ENCODE measurements around the gene ADARB2.

The ADARB2 gene

DNA sequence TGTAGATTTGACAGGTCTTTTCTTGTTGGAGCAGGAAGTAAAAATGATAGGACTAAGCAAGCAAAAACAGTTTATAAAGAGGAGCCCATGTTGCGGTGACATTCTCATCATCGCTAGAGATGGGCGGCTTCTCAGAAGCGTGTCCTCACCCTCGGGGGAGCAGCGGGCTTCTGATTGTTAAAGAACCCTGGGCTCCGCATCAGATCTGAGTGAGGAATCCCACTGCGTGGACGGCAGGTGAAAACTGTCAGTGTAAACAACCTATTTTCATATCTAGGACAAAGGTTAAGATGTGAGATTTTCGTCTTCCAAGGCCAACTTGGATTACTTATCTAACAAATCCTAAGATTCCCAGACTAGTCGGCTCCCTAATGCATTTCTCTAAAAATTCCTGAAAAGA, 177.6 kb downstream of the ADARB2 start:
- Histone ChIP-seq H3K9me3 (ENCODE audit: control insufficient read depth, low read length) (no peaks in the 10 kb centered on the region), H3K4me3 (ENCODE audit: low read length) (no peak overlapping the region), H3K27me3 (replicated peaks; ENCODE audit: control insufficient read depth, insufficient read depth, low read length) (peaks cover 7% of the 10 kb centered on the region), H3K36me3 (ENCODE audit: control insufficient read depth, insufficient read depth, low read length, severe bottlenecking) (no peaks in the 10 kb centered on the region), H3K9ac (ENCODE audit: low read length) (no peak overlapping the region), H3K4me1 (ENCODE audit: control insufficient read depth, insufficient read depth, low read length) (no peaks in the 10 kb centered on the region)
- DNase-seq (ENCODE audit: low read depth): no peak

DNA sequence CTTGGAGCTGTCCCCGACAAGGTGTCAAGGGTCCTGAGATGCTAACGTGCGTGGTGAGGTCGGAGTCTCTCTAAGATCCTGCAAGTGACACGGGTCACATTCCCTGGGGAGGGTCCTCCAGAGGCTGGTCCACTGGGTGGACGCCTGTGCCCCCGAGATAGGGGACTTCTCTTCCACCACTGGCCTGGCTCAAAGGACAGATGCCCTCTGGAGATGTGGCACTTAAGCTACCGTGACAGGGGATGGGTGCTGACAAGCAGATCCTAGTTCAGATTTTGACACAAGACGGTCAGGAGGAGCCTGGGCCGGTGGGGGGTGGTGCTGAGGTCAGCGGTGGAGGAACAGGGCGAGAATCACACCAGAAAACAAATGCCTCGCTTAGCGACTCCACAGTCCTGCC, 178.0 kb downstream of the ADARB2 start:
- no peak overlapping the region for H3K9ac ChIP-seq (ENCODE audit: low read length)
- H3K4me3 ChIP-seq (ENCODE audit: low read length): no peak overlapping the region
- no peaks in the 10 kb centered on the region for H3K4me1 ChIP-seq (ENCODE audit: control insufficient read depth, insufficient read depth, low read length)
- no peak for DNase-seq (ENCODE audit: low read depth)
- H3K36me3 ChIP-seq (ENCODE audit: control insufficient read depth, insufficient read depth, low read length, severe bottlenecking): no peaks in the 10 kb centered on the region
- H3K27me3 ChIP-seq (replicated peaks; ENCODE audit: control insufficient read depth, insufficient read depth, low read length): peaks cover 7% of the 10 kb centered on the region
- H3K9me3 ChIP-seq (ENCODE audit: control insufficient read depth, low read length): no peaks in the 10 kb centered on the region

DNA sequence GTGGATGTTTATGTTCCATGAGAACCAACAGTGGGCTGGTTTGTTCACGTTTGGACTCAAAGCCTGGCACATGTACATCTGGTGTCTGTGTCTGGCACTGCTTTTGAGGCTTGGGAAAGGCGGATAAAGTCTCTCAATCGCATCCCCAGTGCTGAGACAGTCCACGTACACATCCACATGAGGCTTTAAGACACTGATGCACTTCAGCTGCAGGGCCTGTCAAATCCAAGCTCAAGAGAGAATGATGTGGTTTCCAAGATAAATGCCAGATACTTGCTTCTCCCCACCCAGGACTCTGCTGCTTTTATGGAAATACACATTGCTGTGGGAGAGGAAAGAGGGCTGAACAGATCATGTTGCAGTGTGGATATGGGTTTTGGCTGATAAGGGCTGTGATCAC, 178.4 kb downstream of the ADARB2 start:
- H3K9me3 ChIP-seq (ENCODE audit: control insufficient read depth, low read length): no peaks in the 10 kb centered on the region
- DNase-seq (ENCODE audit: low read depth): no peak
- no peak overlapping the region for H3K9ac ChIP-seq (ENCODE audit: low read length)
- H3K27me3 ChIP-seq (replicated peaks; ENCODE audit: control insufficient read depth, insufficient read depth, low read length): peaks cover 7% of the 10 kb centered on the region
- no peaks in the 10 kb centered on the region for H3K36me3 ChIP-seq (ENCODE audit: control insufficient read depth, insufficient read depth, low read length, severe bottlenecking)
- H3K4me1 ChIP-seq (ENCODE audit: control insufficient read depth, insufficient read depth, low read length): no peaks in the 10 kb centered on the region
- H3K4me3 ChIP-seq (ENCODE audit: low read length): no peak overlapping the region

DNA sequence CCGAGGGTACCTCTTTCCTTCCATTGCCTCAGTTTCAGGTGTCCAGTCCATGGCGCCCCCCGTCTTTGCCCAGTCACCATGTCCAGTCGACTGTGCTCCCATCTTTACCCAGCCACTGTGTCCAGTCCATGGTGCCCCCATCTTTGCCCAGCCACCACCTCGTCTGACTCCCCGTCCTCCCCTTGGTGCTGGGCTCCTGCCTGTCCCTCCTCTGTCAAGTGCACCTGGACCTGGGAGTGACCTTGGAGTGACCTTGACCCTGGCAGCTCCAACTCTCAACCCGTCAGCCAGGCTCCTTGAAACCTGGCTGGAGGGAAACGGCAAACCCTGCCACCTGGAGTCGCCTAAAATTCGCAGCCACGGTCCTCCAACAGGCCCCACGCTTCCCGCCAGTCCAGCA, 180.2 kb downstream of the ADARB2 start:
- no peaks in the 10 kb centered on the region for H3K9me3 ChIP-seq (ENCODE audit: control insufficient read depth, low read length)
- H3K4me3 ChIP-seq (ENCODE audit: low read length): no peak overlapping the region
- DNase-seq (ENCODE audit: low read depth): no peak
- peaks cover 7% of the 10 kb centered on the region for H3K27me3 ChIP-seq (replicated peaks; ENCODE audit: control insufficient read depth, insufficient read depth, low read length)
- H3K9ac ChIP-seq (ENCODE audit: low read length): no peak overlapping the region
- no peaks in the 10 kb centered on the region for H3K36me3 ChIP-seq (ENCODE audit: control insufficient read depth, insufficient read depth, low read length, severe bottlenecking)
- H3K4me1 ChIP-seq (ENCODE audit: control insufficient read depth, insufficient read depth, low read length): no peaks in the 10 kb centered on the region

DNA sequence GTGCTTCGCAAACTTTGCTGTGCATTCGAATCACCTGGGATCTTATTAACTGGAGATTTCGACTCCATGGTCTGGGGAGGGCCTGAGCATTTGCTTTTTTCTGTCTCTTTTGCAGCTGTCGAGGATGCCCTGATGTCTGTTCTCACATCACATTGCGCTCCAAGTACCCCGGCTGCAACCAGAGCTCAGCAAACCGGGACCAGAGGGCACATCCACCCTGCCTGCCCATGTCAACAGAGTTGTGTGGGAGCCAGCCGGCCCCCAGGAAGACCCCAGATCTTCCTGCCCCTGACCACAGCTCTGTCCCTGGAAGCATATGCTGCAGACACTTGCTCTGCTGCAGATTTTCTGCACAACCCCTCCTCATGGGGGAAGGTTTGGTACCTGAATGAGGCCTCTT, 180.8 kb downstream of the ADARB2 start:
- H3K36me3 ChIP-seq (ENCODE audit: control insufficient read depth, insufficient read depth, low read length, severe bottlenecking): no peaks in the 10 kb centered on the region
- H3K9ac ChIP-seq (ENCODE audit: low read length): no peak overlapping the region
- peaks cover 7% of the 10 kb centered on the region for H3K27me3 ChIP-seq (replicated peaks; ENCODE audit: control insufficient read depth, insufficient read depth, low read length)
- no peak overlapping the region for H3K4me3 ChIP-seq (ENCODE audit: low read length)
- H3K4me1 ChIP-seq (ENCODE audit: control insufficient read depth, insufficient read depth, low read length): no peaks in the 10 kb centered on the region
- no peaks in the 10 kb centered on the region for H3K9me3 ChIP-seq (ENCODE audit: control insufficient read depth, low read length)
- no peak for DNase-seq (ENCODE audit: low read depth)

DNA sequence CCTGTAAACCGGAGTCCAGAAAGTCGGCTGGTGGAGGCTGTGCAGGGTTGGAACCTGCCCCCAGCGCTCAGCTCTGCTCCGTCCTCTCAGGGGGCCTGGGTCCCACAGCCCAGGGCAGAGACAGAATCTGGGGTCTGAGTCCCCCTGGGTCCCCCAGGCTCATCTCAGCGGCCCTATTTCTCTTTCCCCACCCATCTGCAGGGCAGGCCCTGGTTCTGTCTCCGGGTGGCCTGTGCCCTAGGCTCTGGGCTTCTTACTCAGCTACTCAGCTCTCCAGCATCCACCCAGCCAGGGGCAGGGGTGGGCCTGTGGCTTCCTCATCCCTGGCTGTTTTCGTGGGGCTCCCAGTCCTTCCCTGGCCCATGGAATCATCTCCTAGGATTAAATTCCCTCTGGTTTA, 183.4 kb downstream of the ADARB2 start:
- H3K27me3 ChIP-seq (replicated peaks; ENCODE audit: control insufficient read depth, insufficient read depth, low read length): peaks cover 4% of the 10 kb centered on the region
- no peaks in the 10 kb centered on the region for H3K4me1 ChIP-seq (ENCODE audit: control insufficient read depth, insufficient read depth, low read length)
- H3K4me3 ChIP-seq (ENCODE audit: low read length): no peak overlapping the region
- DNase-seq (ENCODE audit: low read depth): no peak
- no peaks in the 10 kb centered on the region for H3K36me3 ChIP-seq (ENCODE audit: control insufficient read depth, insufficient read depth, low read length, severe bottlenecking)
- no peak overlapping the region for H3K9ac ChIP-seq (ENCODE audit: low read length)
- no peaks in the 10 kb centered on the region for H3K9me3 ChIP-seq (ENCODE audit: control insufficient read depth, low read length)

DNA sequence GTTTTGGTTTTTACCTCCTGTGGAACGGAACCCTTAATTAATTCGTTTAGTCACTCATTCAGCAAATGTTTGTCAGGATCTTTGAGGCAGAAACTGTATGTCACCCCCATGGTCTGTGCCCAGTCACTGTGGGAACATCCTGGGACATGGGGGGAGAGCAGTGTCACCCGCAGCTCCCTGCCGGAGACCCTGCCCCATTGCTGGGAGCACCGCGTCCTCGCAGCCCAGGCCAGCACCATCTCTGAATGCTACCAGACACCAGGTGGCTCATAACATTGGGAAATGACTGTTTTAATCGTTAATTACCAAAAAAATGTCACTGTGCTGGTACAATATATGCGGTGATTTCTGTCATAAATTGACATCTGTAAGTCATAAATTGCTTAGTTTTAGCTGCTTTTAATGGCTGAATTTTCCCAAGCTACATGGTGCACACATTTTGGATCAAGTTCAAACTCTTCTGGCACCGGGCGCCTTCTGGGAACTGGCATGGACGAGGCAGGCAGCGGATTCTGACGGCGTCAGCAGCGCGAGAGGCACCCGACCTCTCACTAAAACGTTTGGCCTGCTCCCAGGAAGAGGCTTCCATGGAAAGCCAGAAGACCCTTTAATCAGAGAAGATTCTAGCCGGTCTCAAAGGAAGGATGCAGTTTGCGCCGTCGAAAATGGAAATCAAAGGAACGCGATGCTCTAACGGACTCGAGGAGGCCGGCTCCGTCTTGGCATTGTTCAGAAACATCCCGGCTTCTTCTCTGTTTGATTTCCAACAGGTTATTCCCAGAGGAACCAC, 184.2 kb downstream of the ADARB2 start:
- no peak for DNase-seq (ENCODE audit: low read depth)
- H3K27me3 ChIP-seq (replicated peaks; ENCODE audit: control insufficient read depth, insufficient read depth, low read length): no peaks in the 10 kb centered on the region
- H3K4me1 ChIP-seq (ENCODE audit: control insufficient read depth, insufficient read depth, low read length): no peaks in the 10 kb centered on the region
- no peaks in the 10 kb centered on the region for H3K9me3 ChIP-seq (ENCODE audit: control insufficient read depth, low read length)
- no peak overlapping the region for H3K4me3 ChIP-seq (ENCODE audit: low read length)
- H3K9ac ChIP-seq (ENCODE audit: low read length): no peak overlapping the region
- H3K36me3 ChIP-seq (ENCODE audit: control insufficient read depth, insufficient read depth, low read length, severe bottlenecking): no peaks in the 10 kb centered on the region

DNA sequence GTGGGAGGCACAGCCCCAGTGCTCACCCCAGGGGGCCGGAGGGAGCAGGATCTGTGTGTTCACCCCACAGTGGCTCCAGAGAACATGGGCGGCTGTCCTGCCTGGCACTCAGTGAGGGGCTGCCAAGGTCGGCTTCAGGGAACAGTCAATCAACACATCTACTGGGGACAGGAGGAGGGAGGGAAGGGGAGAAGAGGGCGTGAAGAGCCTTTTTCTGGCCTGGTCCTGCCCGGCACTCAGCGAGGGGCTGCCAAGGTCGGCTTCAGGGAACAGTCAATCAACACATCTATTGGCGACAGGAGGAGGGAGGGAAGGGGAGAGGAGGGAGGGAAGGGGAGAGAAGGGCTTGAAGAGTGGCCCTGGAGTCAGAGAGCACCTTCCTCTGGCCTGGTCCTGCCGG, 184.9 kb downstream of the ADARB2 start:
- H3K4me3 ChIP-seq (ENCODE audit: low read length): no peak overlapping the region
- DNase-seq (ENCODE audit: low read depth): no peak
- no peaks in the 10 kb centered on the region for H3K4me1 ChIP-seq (ENCODE audit: control insufficient read depth, insufficient read depth, low read length)
- H3K9me3 ChIP-seq (ENCODE audit: control insufficient read depth, low read length): no peaks in the 10 kb centered on the region
- no peaks in the 10 kb centered on the region for H3K36me3 ChIP-seq (ENCODE audit: control insufficient read depth, insufficient read depth, low read length, severe bottlenecking)
- H3K9ac ChIP-seq (ENCODE audit: low read length): no peak overlapping the region
- no peaks in the 10 kb centered on the region for H3K27me3 ChIP-seq (replicated peaks; ENCODE audit: control insufficient read depth, insufficient read depth, low read length)

DNA sequence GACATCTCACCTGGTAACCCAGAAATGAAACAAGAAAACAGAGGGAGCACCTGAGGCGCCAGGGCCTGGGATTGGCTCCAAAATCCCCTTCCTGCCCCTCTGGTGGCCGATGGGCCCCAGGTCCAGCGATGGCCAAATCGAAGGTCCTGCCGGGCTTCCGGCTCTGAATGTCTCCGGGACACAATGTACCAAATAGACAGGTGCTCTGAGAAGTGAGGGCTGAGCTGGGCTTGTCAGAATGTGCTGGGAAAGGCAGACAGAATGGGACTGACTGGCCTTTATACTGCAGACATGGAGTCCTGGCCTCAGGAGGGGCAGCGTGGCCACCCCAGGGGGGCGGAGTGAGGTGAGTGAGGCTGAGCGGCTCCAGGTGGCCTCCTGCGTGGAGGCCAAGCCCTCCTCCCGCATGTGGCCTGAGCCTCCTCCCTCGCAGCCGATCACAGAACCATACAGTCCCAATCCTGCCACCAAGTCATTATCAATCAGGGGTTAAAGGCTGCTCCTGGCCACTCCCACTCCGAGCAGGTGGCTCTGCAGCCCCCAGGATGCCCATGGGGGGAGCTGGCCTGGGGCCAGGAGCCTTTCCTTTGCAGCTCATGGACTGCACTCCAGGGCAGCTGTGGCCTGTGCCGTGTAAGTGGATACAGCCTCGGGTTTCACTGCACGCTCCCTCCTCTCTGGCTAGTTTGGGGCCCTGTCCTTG, 185.5 kb downstream of the ADARB2 start:
- Histone ChIP-seq H3K27me3 (replicated peaks; ENCODE audit: control insufficient read depth, insufficient read depth, low read length) (no peaks in the 10 kb centered on the region), H3K9ac (ENCODE audit: low read length) (no peak overlapping the region), H3K36me3 (ENCODE audit: control insufficient read depth, insufficient read depth, low read length, severe bottlenecking) (no peaks in the 10 kb centered on the region), H3K4me3 (ENCODE audit: low read length) (no peak overlapping the region), H3K4me1 (ENCODE audit: control insufficient read depth, insufficient read depth, low read length) (no peaks in the 10 kb centered on the region), H3K9me3 (ENCODE audit: control insufficient read depth, low read length) (no peaks in the 10 kb centered on the region)
- no peak for DNase-seq (ENCODE audit: low read depth)

DNA sequence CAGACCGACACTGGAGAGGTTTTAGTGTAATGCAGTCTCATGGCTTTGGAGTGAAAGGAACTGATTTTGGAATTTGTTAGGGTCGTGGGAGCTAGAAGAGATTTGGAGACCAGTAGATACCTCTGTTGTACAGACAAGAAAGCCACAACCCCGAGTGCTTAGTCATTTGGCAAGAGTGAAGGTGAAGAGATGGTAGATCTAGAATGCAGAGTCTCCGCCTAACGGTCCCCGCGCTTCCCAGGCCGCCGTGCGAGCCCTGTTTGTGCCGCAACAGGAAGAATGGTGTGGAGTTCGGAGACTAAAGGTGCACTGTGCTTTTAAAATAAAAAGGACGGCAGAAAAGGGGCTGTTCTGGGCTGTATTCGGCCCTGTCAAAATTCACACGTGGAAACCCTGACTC, 186.7 kb downstream of the ADARB2 start:
- Histone ChIP-seq H3K27me3 (replicated peaks; ENCODE audit: control insufficient read depth, insufficient read depth, low read length) (no peaks in the 10 kb centered on the region), H3K4me1 (ENCODE audit: control insufficient read depth, insufficient read depth, low read length) (no peaks in the 10 kb centered on the region), H3K9me3 (ENCODE audit: control insufficient read depth, low read length) (no peaks in the 10 kb centered on the region), H3K4me3 (ENCODE audit: low read length) (no peak overlapping the region), H3K9ac (ENCODE audit: low read length) (no peak overlapping the region), H3K36me3 (ENCODE audit: control insufficient read depth, insufficient read depth, low read length, severe bottlenecking) (no peaks in the 10 kb centered on the region)
- DNase-seq (ENCODE audit: low read depth): no peak

DNA sequence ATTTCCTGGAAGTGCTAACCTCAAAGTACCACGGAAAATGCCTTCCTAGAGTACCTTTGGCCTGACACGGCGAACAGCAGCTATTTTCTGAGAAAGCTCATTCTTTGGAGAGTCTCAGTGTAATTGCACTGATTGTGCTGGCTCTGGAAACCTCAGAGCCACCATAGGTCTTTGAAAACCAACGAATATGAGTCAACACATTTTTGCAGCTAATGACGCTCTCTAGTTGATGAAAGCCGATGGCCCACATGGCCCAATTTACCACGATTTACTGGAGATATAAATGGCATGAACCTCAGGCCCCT, 187.1 kb downstream of the ADARB2 start:
- H3K4me3 ChIP-seq (ENCODE audit: low read length): no peak overlapping the region
- no peak overlapping the region for H3K9ac ChIP-seq (ENCODE audit: low read length)
- no peaks in the 10 kb centered on the region for H3K4me1 ChIP-seq (ENCODE audit: control insufficient read depth, insufficient read depth, low read length)
- H3K27me3 ChIP-seq (replicated peaks; ENCODE audit: control insufficient read depth, insufficient read depth, low read length): no peaks in the 10 kb centered on the region
- no peak for DNase-seq (ENCODE audit: low read depth)
- no peaks in the 10 kb centered on the region for H3K9me3 ChIP-seq (ENCODE audit: control insufficient read depth, low read length)
- H3K36me3 ChIP-seq (ENCODE audit: control insufficient read depth, insufficient read depth, low read length, severe bottlenecking): no peaks in the 10 kb centered on the region

All from adipocyte (in vitro differentiated cells).